ENCODE measurements around the gene PLA2G4E.

The PLA2G4E gene

GRCh38 chr15:41974041-41974440, 46.8 kb downstream of the PLA2G4E start:
- H3K36me3 ChIP-seq (ENCODE audit: control insufficient read depth, insufficient read depth, low read length): no peaks in the 10 kb centered on the region
- H3K4me3 ChIP-seq (ENCODE audit: low read length): no peak overlapping the region
- no peak overlapping the region for H3K9ac ChIP-seq (ENCODE audit: low read length)
- H3K4me1 ChIP-seq (ENCODE audit: control insufficient read depth, insufficient read depth, low read length): peaks cover 19% of the 10 kb centered on the region
- H3K9me3 ChIP-seq (ENCODE audit: control insufficient read depth, low read length): no peaks in the 10 kb centered on the region
- no peaks in the 10 kb centered on the region for H3K27me3 ChIP-seq (ENCODE audit: control insufficient read depth, insufficient read depth, low read length)

- Histone ChIP-seq H3K4me3 (ENCODE audit: low read length) (peak within 1 kb of the TSS; percentile 64), H3K9me3 (ENCODE audit: control insufficient read depth, low read length) (no peaks in the 10 kb centered on the region), H3K9ac (ENCODE audit: low read length) (peak within 1 kb of the TSS; percentile 81), H3K27me3 (ENCODE audit: control insufficient read depth, insufficient read depth, low read length) (no peaks in the 10 kb centered on the region), H3K36me3 (ENCODE audit: control insufficient read depth, insufficient read depth, low read length) (no peaks in the 10 kb centered on the region), H3K4me1 (ENCODE audit: control insufficient read depth, insufficient read depth, low read length) (peaks cover 19% of the 10 kb centered on the region)
These were observed 48.3 kb downstream of the PLA2G4E start, which contains the start of gene EHD4 for GRCh38 chr15:41972253-41973242. EHD4 (minus strand) TSS chr15:41972557; CDS start chr15:41972494, 63 bp downstream.

- H3K4me1 ChIP-seq (ENCODE audit: control insufficient read depth, insufficient read depth, low read length): peaks cover 19% of the 10 kb centered on the region
- peak overlapping the region; percentile 81 for H3K9ac ChIP-seq (ENCODE audit: low read length)
- H3K36me3 ChIP-seq (ENCODE audit: control insufficient read depth, insufficient read depth, low read length): no peaks in the 10 kb centered on the region
- H3K4me3 ChIP-seq (ENCODE audit: low read length): peak overlapping the region; percentile 64
- no peaks in the 10 kb centered on the region for H3K27me3 ChIP-seq (ENCODE audit: control insufficient read depth, insufficient read depth, low read length)
- H3K9me3 ChIP-seq (ENCODE audit: control insufficient read depth, low read length): no peaks in the 10 kb centered on the region
These were observed 49.0 kb downstream of the PLA2G4E start for GRCh38 chr15:41971895-41972252.

GRCh38 chr15:41971089-41971894, 49.5 kb downstream of the PLA2G4E start:
- peaks cover 24% of the 10 kb centered on the region for H3K4me1 ChIP-seq (ENCODE audit: control insufficient read depth, insufficient read depth, low read length)
- peak overlapping the region; percentile 64 for H3K4me3 ChIP-seq (ENCODE audit: low read length)
- H3K9ac ChIP-seq (ENCODE audit: low read length): peak overlapping the region; percentile 67
- H3K27me3 ChIP-seq (ENCODE audit: control insufficient read depth, insufficient read depth, low read length): no peaks in the 10 kb centered on the region
- H3K9me3 ChIP-seq (ENCODE audit: control insufficient read depth, low read length): no peaks in the 10 kb centered on the region
- H3K36me3 ChIP-seq (ENCODE audit: control insufficient read depth, insufficient read depth, low read length): no peaks in the 10 kb centered on the region

GRCh38 chr15:41970456-41970855, 50.4 kb downstream of the PLA2G4E start:
- H3K4me1 ChIP-seq (ENCODE audit: control insufficient read depth, insufficient read depth, low read length): peaks cover 28% of the 10 kb centered on the region
- no peaks in the 10 kb centered on the region for H3K9me3 ChIP-seq (ENCODE audit: control insufficient read depth, low read length)
- no peaks in the 10 kb centered on the region for H3K27me3 ChIP-seq (ENCODE audit: control insufficient read depth, insufficient read depth, low read length)
- no peak overlapping the region for H3K4me3 ChIP-seq (ENCODE audit: low read length)
- H3K9ac ChIP-seq (ENCODE audit: low read length): no peak overlapping the region
- H3K36me3 ChIP-seq (ENCODE audit: control insufficient read depth, insufficient read depth, low read length): no peaks in the 10 kb centered on the region

GRCh38 chr15:41969851-41970431, 50.9 kb downstream of the PLA2G4E start:
- no peaks in the 10 kb centered on the region for H3K36me3 ChIP-seq (ENCODE audit: control insufficient read depth, insufficient read depth, low read length)
- no peaks in the 10 kb centered on the region for H3K9me3 ChIP-seq (ENCODE audit: control insufficient read depth, low read length)
- peaks cover 28% of the 10 kb centered on the region for H3K4me1 ChIP-seq (ENCODE audit: control insufficient read depth, insufficient read depth, low read length)
- H3K27me3 ChIP-seq (ENCODE audit: control insufficient read depth, insufficient read depth, low read length): no peaks in the 10 kb centered on the region
- H3K4me3 ChIP-seq (ENCODE audit: low read length): no peak overlapping the region
- H3K9ac ChIP-seq (ENCODE audit: low read length): no peak overlapping the region

- Histone ChIP-seq H3K4me3 (ENCODE audit: low read length) (no peak overlapping the region), H3K27me3 (ENCODE audit: control insufficient read depth, insufficient read depth, low read length) (no peaks in the 10 kb centered on the region), H3K4me1 (ENCODE audit: control insufficient read depth, insufficient read depth, low read length) (peaks cover 28% of the 10 kb centered on the region), H3K9me3 (ENCODE audit: control insufficient read depth, low read length) (no peaks in the 10 kb centered on the region), H3K9ac (ENCODE audit: low read length) (no peak overlapping the region), H3K36me3 (ENCODE audit: control insufficient read depth, insufficient read depth, low read length) (no peaks in the 10 kb centered on the region)
These were observed 52.1 kb downstream of the PLA2G4E start for GRCh38 chr15:41968701-41969100.

- Histone ChIP-seq H3K4me1 (ENCODE audit: control insufficient read depth, insufficient read depth, low read length) (peaks cover 24% of the 10 kb centered on the region), H3K27me3 (ENCODE audit: control insufficient read depth, insufficient read depth, low read length) (no peaks in the 10 kb centered on the region), H3K36me3 (ENCODE audit: control insufficient read depth, insufficient read depth, low read length) (no peaks in the 10 kb centered on the region), H3K9me3 (ENCODE audit: control insufficient read depth, low read length) (no peaks in the 10 kb centered on the region), H3K9ac (ENCODE audit: low read length) (no peak overlapping the region), H3K4me3 (ENCODE audit: low read length) (no peak overlapping the region)
These were observed 53.2 kb downstream of the PLA2G4E start for GRCh38 chr15:41967506-41968206.

- peaks cover 24% of the 10 kb centered on the region for H3K4me1 ChIP-seq (ENCODE audit: control insufficient read depth, insufficient read depth, low read length)
- no peaks in the 10 kb centered on the region for H3K36me3 ChIP-seq (ENCODE audit: control insufficient read depth, insufficient read depth, low read length)
- H3K27me3 ChIP-seq (ENCODE audit: control insufficient read depth, insufficient read depth, low read length): no peaks in the 10 kb centered on the region
- no peaks in the 10 kb centered on the region for H3K9me3 ChIP-seq (ENCODE audit: control insufficient read depth, low read length)
- H3K9ac ChIP-seq (ENCODE audit: low read length): no peak overlapping the region
- no peak overlapping the region for H3K4me3 ChIP-seq (ENCODE audit: low read length)
These were observed 53.8 kb downstream of the PLA2G4E start for GRCh38 chr15:41966920-41967465.

- H3K4me1 ChIP-seq (ENCODE audit: control insufficient read depth, insufficient read depth, low read length): peaks cover 24% of the 10 kb centered on the region
- no peaks in the 10 kb centered on the region for H3K27me3 ChIP-seq (ENCODE audit: control insufficient read depth, insufficient read depth, low read length)
- H3K4me3 ChIP-seq (ENCODE audit: low read length): no peak overlapping the region
- no peaks in the 10 kb centered on the region for H3K36me3 ChIP-seq (ENCODE audit: control insufficient read depth, insufficient read depth, low read length)
- no peak overlapping the region for H3K9ac ChIP-seq (ENCODE audit: low read length)
- no peaks in the 10 kb centered on the region for H3K9me3 ChIP-seq (ENCODE audit: control insufficient read depth, low read length)
These were observed 54.4 kb downstream of the PLA2G4E start for GRCh38 chr15:41966414-41966812.

Data from mucosa of stomach (tissue), 1 donor.